Tibial nerve (tissue), 4 donors: ENCODE measurements around the gene PCDH11X.
"Not testable (repeated sequence)": the region's sequence is repeated elsewhere in the genome, so short reads cannot be mapped to it uniquely, and the experiment has no call there.

Experiments used
- EP300 ChIP-seq, 2 donors: sonication (generic); formaldehyde crosslinking; IDR thresholded peaks; one replicate each; pipeline ENCODE4 v1.6.1; 2017; ENCODE audit warnings: antibody characterized with exemption in 2 of 2, mild to moderate bottlenecking in 1 of 2
- POLR2A ChIP-seq, 2 donors: fragments of 450-650 bp; IDR thresholded peaks; one replicate each; pipeline ENCODE4 v1.6.1; 2017; ENCODE audit warnings: antibody characterized with exemption in 2 of 2, mild to moderate bottlenecking in 2 of 2, moderate library complexity in 2 of 2
- TF ChIP-seq, protein P1 (sequence below), 5 experiments: fragments of 200-600 bp in 3 of 5; fragments of 450-650 bp in 2 of 5; sonication (generic) in 3 of 5; IDR thresholded peaks; one replicate each; pipeline ENCODE4 v1.5.1; 2016 to 2019; ENCODE audit warnings: antibody characterized with exemption in 5 of 5, mild to moderate bottlenecking in 3 of 5, moderate library complexity in 2 of 5

DNA sequence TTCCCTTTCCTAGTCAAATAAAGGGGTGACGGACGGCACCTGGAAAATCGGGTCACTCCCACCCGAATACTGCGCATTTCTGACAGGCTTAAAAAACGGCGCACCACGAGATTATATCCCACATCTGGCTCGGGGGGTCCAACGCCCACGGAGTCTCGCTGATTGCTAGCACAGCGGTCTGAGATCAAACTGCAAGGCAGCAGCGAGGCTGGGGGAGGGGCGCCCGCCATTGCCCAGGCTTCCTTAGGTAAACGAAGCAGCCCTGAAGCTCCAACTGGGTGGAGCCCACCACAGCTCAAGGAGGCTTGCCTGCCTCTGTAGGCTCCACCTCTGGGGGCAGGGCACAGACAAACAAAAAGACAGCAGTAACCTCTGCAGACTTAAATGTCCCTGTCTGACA is 26.2 kb upstream of the PCDH11X start:
- TF ChIP-seq, protein P1, sequence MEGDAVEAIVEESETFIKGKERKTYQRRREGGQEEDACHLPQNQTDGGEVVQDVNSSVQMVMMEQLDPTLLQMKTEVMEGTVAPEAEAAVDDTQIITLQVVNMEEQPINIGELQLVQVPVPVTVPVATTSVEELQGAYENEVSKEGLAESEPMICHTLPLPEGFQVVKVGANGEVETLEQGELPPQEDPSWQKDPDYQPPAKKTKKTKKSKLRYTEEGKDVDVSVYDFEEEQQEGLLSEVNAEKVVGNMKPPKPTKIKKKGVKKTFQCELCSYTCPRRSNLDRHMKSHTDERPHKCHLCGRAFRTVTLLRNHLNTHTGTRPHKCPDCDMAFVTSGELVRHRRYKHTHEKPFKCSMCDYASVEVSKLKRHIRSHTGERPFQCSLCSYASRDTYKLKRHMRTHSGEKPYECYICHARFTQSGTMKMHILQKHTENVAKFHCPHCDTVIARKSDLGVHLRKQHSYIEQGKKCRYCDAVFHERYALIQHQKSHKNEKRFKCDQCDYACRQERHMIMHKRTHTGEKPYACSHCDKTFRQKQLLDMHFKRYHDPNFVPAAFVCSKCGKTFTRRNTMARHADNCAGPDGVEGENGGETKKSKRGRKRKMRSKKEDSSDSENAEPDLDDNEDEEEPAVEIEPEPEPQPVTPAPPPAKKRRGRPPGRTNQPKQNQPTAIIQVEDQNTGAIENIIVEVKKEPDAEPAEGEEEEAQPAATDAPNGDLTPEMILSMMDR (IDR thresholded peaks at IDR 0.05), result not testable (repeated sequence)
- TF ChIP-seq EP300, POLR2A (IDR thresholded peaks at IDR 0.05): not testable (repeated sequence)
